Fibroblast of lung (primary cell): ENCODE results near the gene HSPB6. TPM values are rescaled to one million over a fixed set of nuclear protein-coding genes. Genes with fewer than 3 reads are reported as not detected.
A peak's percentile ranks its signal among the peaks of the same experiment; 100 is the strongest.

ENCODE experiments used
- DNase-seq, 2 donors: peaks; one replicate each; pipeline versions ENCODE4 v3.0.0 to v3.0.0-alpha.2; 2010; ENCODE audit warnings: low read depth in 2 of 2
- H2AFZ ChIP-seq: 2 replicates; pipeline ENCODE4 v1.5.1; 2012; ENCODE audit warnings: low read length, control low read depth, inconsistent platforms
- H3K27ac ChIP-seq: 2 replicates; pipeline ENCODE4 v1.5.1; 2011; ENCODE audit warnings: low read length, control low read depth; ENCODE audit not compliant: insufficient read depth
- H3K27me3 ChIP-seq: 2 replicates; pipeline ENCODE4 v1.5.1; 2011; ENCODE audit warnings: mild to moderate bottlenecking, low read length; ENCODE audit not compliant: control insufficient read depth, insufficient read depth
- H3K36me3 ChIP-seq: 2 replicates; pipeline ENCODE4 v1.5.1; 2011; ENCODE audit warnings: low read length; ENCODE audit not compliant: control insufficient read depth, insufficient read depth
- H3K4me1 ChIP-seq: 2 replicates; pipeline ENCODE4 v1.5.1; 2011; ENCODE audit warnings: low read length; ENCODE audit not compliant: control insufficient read depth, insufficient read depth; ENCODE audit errors: extremely low read depth
- H3K4me2 ChIP-seq: 2 replicates; pipeline ENCODE4 v1.5.1; 2011; ENCODE audit warnings: low read length, control low read depth; ENCODE audit not compliant: insufficient read depth; ENCODE audit errors: extremely low read depth
- H3K4me3 ChIP-seq, 4 experiments: fragments of 200-600 bp in 1 of 4; sonication (generic) in 1 of 4; replicated peaks in 1 of 4; 2 replicates each; pipeline ENCODE4 v1.5.1; 2011 to 2016; ENCODE audit warnings: low read length in 4 of 4, low read depth in 3 of 4, mild to moderate bottlenecking in 3 of 4, control low read depth in 2 of 4, inconsistent platforms in 1 of 4, mixed read lengths in 1 of 4; ENCODE audit not compliant: insufficient read depth in 1 of 4; ENCODE audit errors: control extremely low read depth in 1 of 4
- H3K79me2 ChIP-seq: 2 replicates; pipeline ENCODE4 v1.5.1; 2012; ENCODE audit warnings: mild to moderate bottlenecking, low read length, inconsistent platforms; ENCODE audit not compliant: control insufficient read depth, insufficient read depth
- H3K9ac ChIP-seq: 2 replicates; pipeline ENCODE4 v1.5.1; 2011; ENCODE audit warnings: mild to moderate bottlenecking, low read length, control low read depth; ENCODE audit not compliant: insufficient read depth
- H3K9me3 ChIP-seq: 2 replicates; pipeline ENCODE4 v1.5.1; 2012; ENCODE audit warnings: low read depth, low read length; ENCODE audit not compliant: control insufficient read depth, insufficient read depth
- H4K20me1 ChIP-seq: 2 replicates; pipeline ENCODE4 v1.5.1; 2011; ENCODE audit warnings: low read length; ENCODE audit not compliant: control insufficient read depth, insufficient read depth; ENCODE audit errors: extremely low read depth
- CTCF ChIP-seq, 2 donors: IDR thresholded peaks in 1 of 2; conservative IDR thresholded peaks in 1 of 2; 1 replicate in 1 of 2; 2 replicates in 1 of 2; pipeline ENCODE4 v1.5.1; 2011 to 2012; ENCODE audit warnings: low read length in 2 of 2, control low read depth in 1 of 2, inconsistent platforms in 1 of 2, low read depth in 1 of 2, mild to moderate bottlenecking in 1 of 2
- EZH2 ChIP-seq: IDR thresholded peaks from 2 replicates; pipeline ENCODE4 v1.5.1; 2012; ENCODE audit warnings: low read length, control low read depth, mild to moderate bottlenecking; ENCODE audit errors: missing control alignments
- polyA plus RNA-seq, 2 donors: library from polyadenylated mRNA; depleted of rRNA in 1 of 2; stranded (reverse) in 1 of 2; unstranded in 1 of 2; fragments of >200 nt; gene quantifications; 2 replicates each; pipeline ENCODE4 v1.2.1, GENCODE V29; 2011 to 2012; ENCODE audit warnings: missing spikeins in 1 of 2
- total RNA-seq: library from RNA; depleted of rRNA; stranded (reverse); fragments of >200 nt; gene quantifications from 2 replicates; pipeline ENCODE4 v1.2.1, GENCODE V29; 2014

Gene HSPB6
- total and polyA plus RNA-seq, 2 donors (not counting 1 experiment from before 2014, with no cell fraction given) = 53.1 to 54.3 TPM

- TF ChIP-seq EZH2 (no peak), CTCF (conservative IDR thresholded peaks at IDR 0.05 in 1 of 2, IDR thresholded peaks at IDR 0.05 in 1 of 2; ENCODE audit: low read depth in 1 of 2, low read length in 2 of 2) (no peak)
- no peaks in the 10 kb centered on the region for H4K20me1 ChIP-seq
- H3K4me2 ChIP-seq = no peak overlapping the region
- H3K4me3 ChIP-seq = peak overlapping the region in 2 of 4 experiments; percentile 49 to 83
- H3K9me3 ChIP-seq = no peaks in the 10 kb centered on the region
- H3K36me3 ChIP-seq = peaks cover 23% of the 10 kb centered on the region
- H3K4me1 ChIP-seq = peaks cover 17% of the 10 kb centered on the region
- no peaks in the 10 kb centered on the region for H3K27me3 ChIP-seq
- no peak overlapping the region for H2AFZ ChIP-seq
- peak overlapping the region; percentile 94 for H3K9ac ChIP-seq
- DNase-seq = peak in 1 of 2 donors; percentile 24
- H3K79me2 ChIP-seq = peaks cover 24% of the 10 kb centered on the region
- H3K27ac ChIP-seq = peak overlapping the region; percentile 99
Observed at GRCh38 chr19:35754370-35755130, 2.3 kb downstream of the HSPB6 start.

- Histone ChIP-seq H4K20me1 (no peaks in the 10 kb centered on the region), H3K4me1 (peaks cover 13% of the 10 kb centered on the region), H3K36me3 (peaks cover 21% of the 10 kb centered on the region), H3K27ac (no peak overlapping the region), H3K27me3 (no peaks in the 10 kb centered on the region), H3K9me3 (no peaks in the 10 kb centered on the region), H3K4me2 (no peak overlapping the region), H3K4me3 (no peak overlapping the region), H2AFZ (no peak overlapping the region), H3K9ac (no peak overlapping the region), H3K79me2 (peaks cover 20% of the 10 kb centered on the region)
- TF ChIP-seq EZH2 (no peak), CTCF (conservative IDR thresholded peaks at IDR 0.05 in 1 of 2, IDR thresholded peaks at IDR 0.05 in 1 of 2; ENCODE audit: low read depth in 1 of 2, low read length in 2 of 2) (no peak)
- peak in 1 of 2 donors; percentile 34 for DNase-seq
Observed at GRCh38 chr19:35753634-35754369, 3.0 kb downstream of the HSPB6 start.

- no peak overlapping the region for H3K4me3 ChIP-seq
- H3K4me2 ChIP-seq = no peak overlapping the region
- peak in 1 of 2 donors; percentile 29 for DNase-seq
- H3K36me3 ChIP-seq = peaks cover 21% of the 10 kb centered on the region
- H3K9me3 ChIP-seq = no peaks in the 10 kb centered on the region
- no peaks in the 10 kb centered on the region for H4K20me1 ChIP-seq
- no peak overlapping the region for H2AFZ ChIP-seq
- no peaks in the 10 kb centered on the region for H3K27me3 ChIP-seq
- no peak overlapping the region for H3K9ac ChIP-seq
- H3K79me2 ChIP-seq = peaks cover 21% of the 10 kb centered on the region
- no peak overlapping the region for H3K27ac ChIP-seq
- TF ChIP-seq CTCF (conservative IDR thresholded peaks at IDR 0.05 in 1 of 2, IDR thresholded peaks at IDR 0.05 in 1 of 2; ENCODE audit: low read depth in 1 of 2, low read length in 2 of 2) = no peak
- TF ChIP-seq EZH2 = no peak
- peaks cover 13% of the 10 kb centered on the region for H3K4me1 ChIP-seq
Observed at GRCh38 chr19:35752746-35753350, 4.0 kb downstream of the HSPB6 start.
